LNCaP clone FGC (cell line): ENCODE data around the gene HAGHL.

Experiments used
- DNase-seq: peaks from one replicate; pipeline ENCODE4 v3.0.0-alpha.2; 2011; ENCODE audit warnings: low read depth
- H3K4me3 ChIP-seq: 2 replicates; pipeline ENCODE4 v1.5.1; 2011; ENCODE audit warnings: mild to moderate bottlenecking, low read depth, low read length, control low read depth
- CTCF ChIP-seq: IDR thresholded peaks from 2 replicates; pipeline ENCODE4 v1.5.1; 2012; ENCODE audit warnings: mild to moderate bottlenecking; ENCODE audit not compliant: control insufficient read depth, insufficient read depth; ENCODE audit errors: extremely low read depth

The HAGHL gene

GRCh38 chr16:680625-680945, 46.3 kb upstream of the HAGHL start:
- TF ChIP-seq CTCF: no peak
- no peak for DNase-seq

GRCh38 chr16:680967-681745, 45.8 kb upstream of the HAGHL start:
- peak overlapping the region; percentile 72 for H3K4me3 ChIP-seq
- DNase-seq: peak; percentile 70

More at GRCh38 chr16:680625-680945, 46.3 kb upstream of the HAGHL start:
- peak overlapping the region; percentile 72 for H3K4me3 ChIP-seq

GRCh38 chr16:681746-682427, 45.0 kb upstream of the HAGHL start:
- H3K4me3 ChIP-seq: peak overlapping the region; percentile 72
- TF ChIP-seq CTCF: no peak
- DNase-seq: no peak

More at GRCh38 chr16:680967-681745, 45.8 kb upstream of the HAGHL start:
- TF ChIP-seq CTCF: peak; percentile 19; the same call in 1 of the 2 replicates

GRCh38 chr16:682493-683395, 44.2 kb upstream of the HAGHL start:
- no peak for DNase-seq
- no peak for TF ChIP-seq CTCF
- H3K4me3 ChIP-seq: peak overlapping the region; percentile 72

GRCh38 chr16:683396-684070, 43.4 kb upstream of the HAGHL start:
- peak overlapping the region; percentile 72 for H3K4me3 ChIP-seq
- no peak for TF ChIP-seq CTCF
- DNase-seq: no peak

- no peak for TF ChIP-seq CTCF
- peak within 1 kb of the TSS; percentile 72 for H3K4me3 ChIP-seq
These were observed 42.7 kb upstream of the HAGHL start, which contains the start of gene JMJD8 for GRCh38 chr16:684071-684794. Gene JMJD8 (minus strand): TSS chr16:684334. CDS start chr16:684319, 15 bp downstream.

More at GRCh38 chr16:684071-684794, 42.7 kb upstream of the HAGHL start, which contains the start of gene JMJD8:
- peak; percentile 83 for DNase-seq
